ENCODE data around the gene APBB1IP. TPM values are rescaled to one million over a fixed set of nuclear protein-coding genes. Genes with fewer than 3 reads are reported as not detected.

APBB1IP gene, protein sequence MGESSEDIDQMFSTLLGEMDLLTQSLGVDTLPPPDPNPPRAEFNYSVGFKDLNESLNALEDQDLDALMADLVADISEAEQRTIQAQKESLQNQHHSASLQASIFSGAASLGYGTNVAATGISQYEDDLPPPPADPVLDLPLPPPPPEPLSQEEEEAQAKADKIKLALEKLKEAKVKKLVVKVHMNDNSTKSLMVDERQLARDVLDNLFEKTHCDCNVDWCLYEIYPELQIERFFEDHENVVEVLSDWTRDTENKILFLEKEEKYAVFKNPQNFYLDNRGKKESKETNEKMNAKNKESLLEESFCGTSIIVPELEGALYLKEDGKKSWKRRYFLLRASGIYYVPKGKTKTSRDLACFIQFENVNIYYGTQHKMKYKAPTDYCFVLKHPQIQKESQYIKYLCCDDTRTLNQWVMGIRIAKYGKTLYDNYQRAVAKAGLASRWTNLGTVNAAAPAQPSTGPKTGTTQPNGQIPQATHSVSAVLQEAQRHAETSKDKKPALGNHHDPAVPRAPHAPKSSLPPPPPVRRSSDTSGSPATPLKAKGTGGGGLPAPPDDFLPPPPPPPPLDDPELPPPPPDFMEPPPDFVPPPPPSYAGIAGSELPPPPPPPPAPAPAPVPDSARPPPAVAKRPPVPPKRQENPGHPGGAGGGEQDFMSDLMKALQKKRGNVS
- not detected in 2 replicates for total RNA-seq

DNA sequence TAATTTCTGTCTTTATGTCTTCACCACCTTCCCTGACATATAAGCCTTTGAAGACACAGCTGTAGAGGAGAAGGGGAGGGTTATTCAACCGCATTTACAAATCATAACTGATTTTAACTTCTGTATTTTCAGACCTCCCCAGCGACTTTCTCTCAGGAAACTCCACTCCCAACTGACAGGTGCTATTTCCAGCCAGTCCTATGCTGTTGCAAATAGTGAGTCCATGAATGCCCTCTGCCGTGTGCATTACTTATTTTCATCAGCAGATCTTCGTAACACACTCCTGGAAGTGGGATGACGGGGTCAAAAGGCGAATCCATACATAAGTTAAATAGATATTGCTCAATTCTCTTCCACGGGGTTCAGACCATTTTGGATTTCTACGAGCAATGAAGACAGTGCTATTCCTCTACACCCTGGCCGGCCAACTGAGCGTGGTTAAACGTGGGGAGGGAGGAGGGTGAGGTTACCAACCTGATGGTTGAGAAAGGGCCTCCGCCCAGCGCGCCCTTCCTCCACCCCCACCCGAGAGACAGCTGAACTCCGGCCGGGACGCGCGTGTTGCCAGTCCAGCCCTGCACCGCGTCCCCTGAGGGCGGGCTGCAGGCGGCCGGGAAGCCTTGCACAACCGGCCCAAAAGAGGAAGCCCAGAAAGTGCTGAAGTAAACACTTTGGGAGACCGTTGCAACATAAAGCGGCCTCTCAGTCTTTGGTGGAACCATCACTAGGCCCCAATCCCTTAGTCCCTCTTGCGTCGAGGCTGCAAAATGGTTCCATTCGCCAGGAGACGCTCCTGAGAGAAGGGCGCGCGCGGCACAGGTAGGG, at the start of gene APBB1IP:
TSS of gene APBB1IP (plus strand) at position 705 of the 825 bp plus-strand sequence. CDS start 53,986 bp downstream, outside the sequence.

Other genes starting within 250 kb of the APBB1IP start
- gene GAD2, start 221.6 kb upstream of the APBB1IP start, total RNA-seq = not detected in 2 replicates